ENCODE measurements around the gene EEFSEC.

DNA sequence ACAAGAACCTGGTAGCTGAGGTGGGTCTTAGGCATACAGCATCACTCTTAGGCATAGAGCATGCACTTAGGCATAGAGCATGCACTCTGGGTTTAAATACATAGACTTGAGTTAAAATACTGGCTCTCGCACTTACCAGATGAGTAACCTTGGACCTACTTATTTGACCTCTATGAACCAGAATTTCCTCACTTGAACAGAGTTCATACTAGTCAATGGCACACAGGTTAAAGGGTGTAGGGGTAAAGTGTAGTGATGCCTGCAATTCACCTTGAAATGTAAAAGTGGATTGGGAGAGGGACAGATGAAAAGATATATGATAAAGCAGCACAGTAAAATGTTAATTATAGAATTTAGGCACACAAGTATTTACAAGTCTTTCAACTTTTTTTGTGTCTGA is 31.3 kb upstream of the EEFSEC start:
- TF ChIP-seq CTCF (IDR thresholded peaks at IDR 0.05; ENCODE audit: low read length) (no peak), EZH2 (optimal IDR thresholded peaks at IDR 0.05; ENCODE audit: low read depth, low read length) (no peak), EZH2phosphoT487 (IDR thresholded peaks at IDR 0.05; ENCODE audit: low read length) (no peak)

All from MM.1S (cell line).